ENCODE measurements around the gene PTPRD. TPM values are rescaled to one million over a fixed set of nuclear protein-coding genes. Genes with fewer than 3 reads are reported as not detected.

PTPRD gene
- total and polyA plus RNA-seq, 2 of the 4 experiments (the other 2 are of a cell fraction) = 0.07 to 0.18 TPM

- in situ Hi-C loops (cut with MboI; ENCODE audit: low sequenced_read_pairs) = no loop called here
- H3K14ac ChIP-seq (replicated peaks; ENCODE audit: low read depth, low read length) = no peak overlapping the region
- no CpG with 5 or more reads among the region's 3 CpGs for WGBS, 2 experiments (ENCODE audit: extremely low coverage in 2 of 2, insufficient read length in 1 of 2)
- no peaks in the 10 kb centered on the region; the same call in 1 of the 2 replicates for H3K9me3 ChIP-seq (ENCODE audit: control insufficient read depth, insufficient read depth, low read length)
- no peak overlapping the region for H3K23ac ChIP-seq (ENCODE audit: low read depth, low read length)
- H3K4me3 ChIP-seq (ENCODE audit: insufficient read depth, low read depth, low read length) = no peak overlapping the region
- ChIA-PET CTCF (no interaction called here), POLR2A (ENCODE audit: unreplicated experiment) (no interaction called here)
- intact Hi-C loops (cut with micrococcal nuclease) = no loop called here
- H3K4me1 ChIP-seq (ENCODE audit: control insufficient read depth, insufficient read depth, low read length) = no peaks in the 10 kb centered on the region
- H2BK120ac ChIP-seq (ENCODE audit: low read depth, low read length) = no peak overlapping the region
- H4K20me1 ChIP-seq (ENCODE audit: insufficient read depth, low read length) = no peaks in the 10 kb centered on the region
- no peak overlapping the region for H4K91ac ChIP-seq (ENCODE audit: insufficient read depth, low read depth, low read length)
- no peak overlapping the region for H2AFZ ChIP-seq (replicated peaks; ENCODE audit: low read length, poor library complexity)
- H3K9ac ChIP-seq (ENCODE audit: low read depth, low read length) = no peak overlapping the region
- no peak overlapping the region for H2BK5ac ChIP-seq (ENCODE audit: low read depth, low read length, poor library complexity, severe bottlenecking)
- H3K79me1 ChIP-seq (ENCODE audit: low read depth in 1 of 2, low read length in 2 of 2) = no peaks in the 10 kb centered on the region
- BruUV-seq (replicated peaks) = no TSS peak
- no peak overlapping the region for H4K8ac ChIP-seq (ENCODE audit: low read depth in 2 of 2, low read length in 2 of 2)
- H2BK15ac ChIP-seq (ENCODE audit: low read depth, low read length) = no peak overlapping the region
- dilution Hi-C loops (cut with HindIII; ENCODE audit: low sequenced_read_pairs, unreplicated experiment) = no loop called here
- H2AK5ac ChIP-seq (ENCODE audit: low read depth, low read length) = no peak overlapping the region
- H3K36me3 ChIP-seq (ENCODE audit: control insufficient read depth, insufficient read depth, low read length) = no peaks in the 10 kb centered on the region
- H3K18ac ChIP-seq (ENCODE audit: low read depth, low read length) = no peak overlapping the region
- H3K4ac ChIP-seq (ENCODE audit: low read depth, low read length) = no peak overlapping the region
- no peak overlapping the region for H4K5ac ChIP-seq (ENCODE audit: low read depth, low read length)
- no peak overlapping the region for H2BK20ac ChIP-seq (ENCODE audit: low read depth, low read length)
- H3K9me1 ChIP-seq (ENCODE audit: insufficient read depth, low read length) = no peaks in the 10 kb centered on the region
- H2AK9ac ChIP-seq (replicated peaks; ENCODE audit: low read depth, low read length, poor library complexity) = no peak overlapping the region
- H3K4me2 ChIP-seq (ENCODE audit: low read depth, low read length) = no peak overlapping the region
- H3K27ac ChIP-seq (ENCODE audit: insufficient read depth, low read length) = no peak overlapping the region
- ATAC-seq (ENCODE audit: low read depth) (no peak), DNase-seq (no peak)
- H3K27me3 ChIP-seq (ENCODE audit: control insufficient read depth, insufficient read depth, low read length) = no peaks in the 10 kb centered on the region
- no peak for TF ChIP-seq ELK1 (IDR thresholded peaks at IDR 0.05; ENCODE audit: borderline replicate concordance, low read depth, low read length)
- TF ChIP-seq FOS (IDR thresholded peaks at IDR 0.05; ENCODE audit: low read depth, low read length) = no peak
- TF ChIP-seq RAD21 (IDR thresholded peaks at IDR 0.05; ENCODE audit: low read length) = no peak
- no peak for TF ChIP-seq RCOR1 (IDR thresholded peaks at IDR 0.05; ENCODE audit: insufficient replicate concordance, low read length)
- TF ChIP-seq MXI1 (IDR thresholded peaks at IDR 0.05; ENCODE audit: borderline replicate concordance, low read depth, low read length) = no peak
- H3K56ac ChIP-seq (ENCODE audit: extremely low read depth, insufficient read depth, low read length) = no peak overlapping the region
Observed at GRCh38 chr9:8871796-8872445, 1740.9 kb downstream of the PTPRD start.
